Nephron progenitor cell (in vitro differentiated cells): ENCODE data around the gene EVX1.

Experiments
- DNase-seq: peaks from one replicate; pipeline ENCODE4 v3.0.0; 2021
- H3K27ac Mint-ChIP-seq: 2 replicates; pipeline ENCODE4 v1.8.0; 2021; ENCODE audit warnings: mild to moderate bottlenecking, moderate library complexity, mixed read lengths
- H3K27me3 Mint-ChIP-seq: 2 replicates; pipeline ENCODE4 v1.8.0; 2021; ENCODE audit warnings: mild to moderate bottlenecking, low read depth, mixed read lengths; ENCODE audit not compliant: poor library complexity
- H3K36me3 Mint-ChIP-seq: 2 replicates; pipeline ENCODE4 v1.8.0; 2021; ENCODE audit warnings: low read depth, mixed read lengths
- H3K4me1 Mint-ChIP-seq: 2 replicates; pipeline ENCODE4 v1.8.0; 2021; ENCODE audit warnings: mixed read lengths
- H3K4me3 Mint-ChIP-seq: 2 replicates; pipeline ENCODE4 v1.8.0; 2021; ENCODE audit warnings: mild to moderate bottlenecking, moderate library complexity, mixed read lengths
- H3K9me3 Mint-ChIP-seq: 2 replicates; pipeline ENCODE4 v1.8.0; 2021; ENCODE audit warnings: mild to moderate bottlenecking, moderate library complexity, mixed read lengths
- TF ChIP-seq, protein P1 (sequence below): fragments of 200-600 bp; sonication (generic); IDR thresholded peaks from 2 replicates; pipeline ENCODE4 v1.5.0; 2021; ENCODE audit warnings: antibody characterized with exemption

EVX1 gene

DNA sequence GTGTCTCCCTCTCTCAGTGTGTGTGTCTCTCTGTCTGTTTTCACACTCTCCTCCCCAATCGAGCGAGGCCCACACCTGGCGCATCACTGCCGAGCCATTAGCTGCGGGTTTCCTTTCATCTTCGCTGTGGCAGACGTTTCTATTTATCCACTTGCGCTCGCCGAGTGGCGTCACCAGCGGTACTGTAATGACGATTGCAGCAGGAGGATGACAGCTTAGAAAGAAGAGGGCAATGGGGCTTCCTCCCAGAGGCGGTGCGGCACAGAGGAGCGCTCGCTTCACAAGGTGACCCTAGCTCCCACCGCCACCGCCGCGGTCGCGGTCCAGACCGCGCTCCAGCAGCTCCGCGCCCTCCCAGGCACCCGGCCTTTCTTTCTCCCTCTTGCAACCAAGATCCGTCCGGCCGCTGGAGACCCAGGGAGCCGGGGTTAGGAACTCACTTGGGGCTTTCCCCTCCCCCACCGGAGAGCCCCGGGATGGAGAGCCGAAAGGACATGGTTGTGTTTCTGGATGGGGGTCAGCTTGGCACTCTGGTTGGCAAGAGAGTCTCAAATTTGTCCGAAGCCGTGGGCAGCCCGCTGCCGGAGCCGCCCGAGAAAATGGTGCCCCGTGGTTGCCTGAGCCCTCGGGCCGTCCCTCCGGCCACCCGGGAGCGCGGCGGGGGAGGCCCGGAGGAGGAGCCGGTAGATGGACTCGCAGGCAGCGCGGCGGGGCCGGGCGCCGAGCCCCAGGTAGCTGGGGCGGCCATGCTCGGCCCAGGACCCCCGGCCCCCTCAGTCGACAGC, at the start of gene EVX1:
EVX1 (plus strand) TSS at position 248 of the 785 bp plus-strand sequence; CDS start at position 477, 229 bp downstream.
- TF ChIP-seq, protein P1, sequence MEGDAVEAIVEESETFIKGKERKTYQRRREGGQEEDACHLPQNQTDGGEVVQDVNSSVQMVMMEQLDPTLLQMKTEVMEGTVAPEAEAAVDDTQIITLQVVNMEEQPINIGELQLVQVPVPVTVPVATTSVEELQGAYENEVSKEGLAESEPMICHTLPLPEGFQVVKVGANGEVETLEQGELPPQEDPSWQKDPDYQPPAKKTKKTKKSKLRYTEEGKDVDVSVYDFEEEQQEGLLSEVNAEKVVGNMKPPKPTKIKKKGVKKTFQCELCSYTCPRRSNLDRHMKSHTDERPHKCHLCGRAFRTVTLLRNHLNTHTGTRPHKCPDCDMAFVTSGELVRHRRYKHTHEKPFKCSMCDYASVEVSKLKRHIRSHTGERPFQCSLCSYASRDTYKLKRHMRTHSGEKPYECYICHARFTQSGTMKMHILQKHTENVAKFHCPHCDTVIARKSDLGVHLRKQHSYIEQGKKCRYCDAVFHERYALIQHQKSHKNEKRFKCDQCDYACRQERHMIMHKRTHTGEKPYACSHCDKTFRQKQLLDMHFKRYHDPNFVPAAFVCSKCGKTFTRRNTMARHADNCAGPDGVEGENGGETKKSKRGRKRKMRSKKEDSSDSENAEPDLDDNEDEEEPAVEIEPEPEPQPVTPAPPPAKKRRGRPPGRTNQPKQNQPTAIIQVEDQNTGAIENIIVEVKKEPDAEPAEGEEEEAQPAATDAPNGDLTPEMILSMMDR = no peak
- H3K36me3 Mint-ChIP-seq = no peaks in the 10 kb centered on the region
- H3K4me3 Mint-ChIP-seq = peak within 1 kb of the TSS; percentile 87
- DNase-seq = peak; percentile 43
- no peaks in the 10 kb centered on the region for H3K9me3 Mint-ChIP-seq
- no peak within 1 kb of the TSS for H3K27ac Mint-ChIP-seq
- H3K4me1 Mint-ChIP-seq = peaks cover 66% of the 10 kb centered on the region
- peaks cover 95% of the 10 kb centered on the region for H3K27me3 Mint-ChIP-seq

DNA sequence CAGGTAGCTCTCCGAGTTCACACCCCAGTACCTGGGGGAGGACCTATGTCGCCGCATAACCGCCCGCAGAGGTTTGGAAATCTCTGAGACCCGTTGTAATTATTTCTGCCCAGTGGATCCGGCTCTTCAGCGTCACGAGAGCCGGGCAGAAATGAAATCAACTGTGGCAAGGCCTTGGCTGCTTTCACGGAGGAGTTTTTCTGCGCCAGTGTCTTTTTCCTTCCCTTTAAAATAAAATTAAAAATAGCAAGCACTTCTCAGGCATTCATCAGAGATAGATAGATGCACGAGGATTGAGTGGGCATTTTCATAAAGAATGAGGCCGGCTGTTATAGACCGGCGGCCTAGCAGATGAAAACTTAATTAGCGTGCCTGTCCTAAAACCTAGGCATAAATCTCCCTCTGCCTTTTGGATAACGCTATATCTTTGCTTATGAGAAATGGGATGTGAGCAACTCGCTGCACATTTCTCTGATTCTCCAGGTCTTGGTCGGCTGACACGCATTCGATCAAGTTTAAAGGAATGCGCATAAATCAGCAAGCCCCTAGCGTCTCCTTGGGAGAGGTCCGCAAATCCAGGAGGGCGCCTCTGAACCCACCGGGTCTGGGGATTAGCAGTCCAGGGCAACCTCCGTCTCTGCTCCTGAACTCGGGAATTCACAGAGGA, 49.1 kb upstream of the EVX1 start:
- H3K36me3 Mint-ChIP-seq = no peaks in the 10 kb centered on the region
- DNase-seq = peak; percentile 51

DNA sequence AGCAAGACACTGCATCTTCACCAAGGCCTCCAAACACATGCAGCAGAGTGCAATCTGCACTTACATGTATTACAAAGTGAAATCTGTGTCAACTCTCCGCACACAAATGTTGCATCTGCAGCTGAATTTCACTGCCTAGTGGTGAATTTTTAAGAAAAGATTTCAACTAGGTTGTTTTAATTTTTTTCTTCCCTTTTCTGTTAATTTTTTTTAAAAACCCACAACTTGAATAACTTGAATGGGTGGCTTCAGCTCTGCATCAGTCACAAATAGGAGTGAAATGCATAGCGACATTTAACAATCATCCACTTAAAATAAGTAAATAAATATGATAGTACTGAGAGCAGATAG, 48.6 kb upstream of the EVX1 start:
- TF ChIP-seq, protein P1 = no peak
- H3K4me1 Mint-ChIP-seq = peaks cover 34% of the 10 kb centered on the region
- H3K27ac Mint-ChIP-seq = no peak overlapping the region
- H3K27me3 Mint-ChIP-seq = peaks cover 100% of the 10 kb centered on the region
- peak overlapping the region; percentile 48 for H3K4me3 Mint-ChIP-seq
- H3K9me3 Mint-ChIP-seq = no peaks in the 10 kb centered on the region
- no peak for DNase-seq
- no peaks in the 10 kb centered on the region for H3K36me3 Mint-ChIP-seq

More for the DNA sequence above, 49.1 kb upstream of the EVX1 start:
- peaks cover 36% of the 10 kb centered on the region for H3K4me1 Mint-ChIP-seq
- TF ChIP-seq, protein P1 = no peak
- H3K27me3 Mint-ChIP-seq = peaks cover 100% of the 10 kb centered on the region
- H3K27ac Mint-ChIP-seq = no peak overlapping the region
- H3K9me3 Mint-ChIP-seq = no peaks in the 10 kb centered on the region
- peak overlapping the region; percentile 48 for H3K4me3 Mint-ChIP-seq

DNA sequence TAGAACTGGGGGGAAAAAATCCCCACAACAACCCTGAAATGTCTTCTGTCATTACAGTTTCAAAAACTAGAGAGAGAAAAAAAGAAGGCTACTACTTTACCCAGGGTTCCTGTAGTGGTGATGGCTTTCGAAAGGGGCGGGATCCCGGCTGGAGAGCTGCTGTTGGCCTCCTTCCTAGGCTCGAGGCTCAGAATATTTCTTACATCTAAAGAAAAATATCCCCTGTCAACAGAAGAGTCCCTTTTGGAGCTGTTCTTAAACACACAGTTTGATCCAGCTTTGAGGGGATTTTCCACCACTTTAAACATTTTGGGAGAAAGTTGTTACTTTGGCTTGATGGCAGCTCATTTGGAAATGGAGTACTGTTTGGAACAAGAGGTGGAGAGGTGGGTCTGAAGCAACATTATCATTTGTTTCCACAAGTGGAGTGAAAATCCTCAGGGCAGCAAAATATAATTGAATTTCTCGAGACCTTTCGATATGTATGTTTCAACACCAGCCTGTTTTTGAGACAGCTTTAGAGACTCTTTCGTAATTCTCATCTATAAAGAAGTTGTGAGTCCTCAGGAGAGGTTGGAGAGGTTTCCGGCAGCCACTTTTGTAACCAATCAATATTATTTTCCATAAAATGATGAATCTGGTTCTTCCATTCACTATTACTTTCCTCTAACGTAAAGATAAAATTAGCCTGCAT, 47.8 kb upstream of the EVX1 start:
- Mint-ChIP-seq H3K36me3 (no peaks in the 10 kb centered on the region), H3K27ac (no peak overlapping the region), H3K9me3 (no peaks in the 10 kb centered on the region), H3K4me3 (no peak overlapping the region), H3K27me3 (peaks cover 97% of the 10 kb centered on the region), H3K4me1 (peaks cover 27% of the 10 kb centered on the region)
- TF ChIP-seq, protein P1 = no peak
- peak; percentile 28 for DNase-seq

DNA sequence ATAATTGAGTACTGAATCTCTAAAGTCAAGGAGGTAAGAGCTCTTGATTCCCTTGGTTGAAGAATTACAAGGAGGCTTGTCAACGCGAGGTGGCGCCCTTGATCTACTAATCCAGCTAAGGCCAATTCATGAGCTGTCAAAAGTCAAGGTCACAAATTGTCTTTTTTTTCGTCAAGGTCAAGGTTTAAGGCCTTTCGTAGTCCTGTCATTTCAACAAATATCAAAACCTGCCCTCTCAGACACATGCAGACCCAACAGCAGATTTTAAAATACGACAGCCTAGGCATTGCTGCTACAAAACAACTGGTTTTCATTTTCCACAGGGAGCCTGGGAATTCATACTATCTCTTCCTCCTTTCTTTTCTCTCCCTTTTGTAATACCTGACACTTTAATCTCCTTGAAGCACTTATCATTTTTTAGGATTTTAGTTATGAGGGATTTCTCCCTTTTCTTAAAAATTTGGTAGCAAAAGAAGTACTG, 46.3 kb upstream of the EVX1 start:
- Mint-ChIP-seq H3K27me3 (peaks cover 97% of the 10 kb centered on the region), H3K36me3 (no peaks in the 10 kb centered on the region), H3K4me3 (no peak overlapping the region), H3K9me3 (no peaks in the 10 kb centered on the region), H3K27ac (no peak overlapping the region), H3K4me1 (peaks cover 26% of the 10 kb centered on the region)
- TF ChIP-seq, protein P1 = peak; percentile 82
- peak; percentile 92 for DNase-seq
